ENCODE results near the gene COX15. TPM values are rescaled to one million over a fixed set of nuclear protein-coding genes. Genes with fewer than 3 reads are reported as not detected.

The COX15 gene
- total RNA-seq, 1 donor from 2014 or later: 33.2 TPM

- no peaks in the 10 kb centered on the region for H3K27me3 ChIP-seq (ENCODE audit: control insufficient read depth, insufficient read depth, low read length)
- DNase-seq (ENCODE audit: low read depth) (no peak), FAIRE-seq (no peak)
- H3K36me3 ChIP-seq (ENCODE audit: control insufficient read depth, insufficient read depth, low read length): peaks cover 13% of the 10 kb centered on the region
- H3K4me3 ChIP-seq (ENCODE audit: low read depth, low read length): no peak overlapping the region
- no peak for TF ChIP-seq CTCF (IDR thresholded peaks at IDR 0.05; ENCODE audit: insufficient read depth, low read length, severe bottlenecking)
Observed at GRCh38 chr10:99714446-99714845, 17.5 kb downstream of the COX15 start.

GRCh38 chr10:99711129-99711719, 20.7 kb downstream of the COX15 start:
- peak; percentile 58 for TF ChIP-seq CTCF (IDR thresholded peaks at IDR 0.05; ENCODE audit: insufficient read depth, low read length, severe bottlenecking)
- no peak for FAIRE-seq
- H3K27me3 ChIP-seq (ENCODE audit: control insufficient read depth, insufficient read depth, low read length): no peaks in the 10 kb centered on the region
- no peak overlapping the region for H3K4me3 ChIP-seq (ENCODE audit: low read depth, low read length)
- H3K36me3 ChIP-seq (ENCODE audit: control insufficient read depth, insufficient read depth, low read length): peaks cover 11% of the 10 kb centered on the region
- DNase-seq (ENCODE audit: low read depth): peak; percentile 64

GRCh38 chr10:99709480-99710229, 22.3 kb downstream of the COX15 start:
- TF ChIP-seq CTCF (IDR thresholded peaks at IDR 0.05; ENCODE audit: insufficient read depth, low read length, severe bottlenecking): no peak
- no peak for FAIRE-seq
- peaks cover 12% of the 10 kb centered on the region for H3K36me3 ChIP-seq (ENCODE audit: control insufficient read depth, insufficient read depth, low read length)

GRCh38 chr10:99708428-99709012, 23.4 kb downstream of the COX15 start:
- DNase-seq (ENCODE audit: low read depth) (no peak), FAIRE-seq (no peak)
- H3K4me3 ChIP-seq (ENCODE audit: low read depth, low read length): no peak overlapping the region
- peaks cover 13% of the 10 kb centered on the region for H3K36me3 ChIP-seq (ENCODE audit: control insufficient read depth, insufficient read depth, low read length)
- no peaks in the 10 kb centered on the region for H3K27me3 ChIP-seq (ENCODE audit: control insufficient read depth, insufficient read depth, low read length)
- no peak for TF ChIP-seq CTCF (IDR thresholded peaks at IDR 0.05; ENCODE audit: insufficient read depth, low read length, severe bottlenecking)

More at GRCh38 chr10:99709480-99710229, 22.3 kb downstream of the COX15 start:
- Histone ChIP-seq H3K27me3 (ENCODE audit: control insufficient read depth, insufficient read depth, low read length) (no peaks in the 10 kb centered on the region), H3K4me3 (ENCODE audit: low read depth, low read length) (no peak overlapping the region)
- peak; percentile 47 for DNase-seq (ENCODE audit: low read depth)

- Histone ChIP-seq H3K36me3 (ENCODE audit: control insufficient read depth, insufficient read depth, low read length) (peaks cover 27% of the 10 kb centered on the region), H3K4me3 (ENCODE audit: low read depth, low read length) (no peak overlapping the region), H3K27me3 (ENCODE audit: control insufficient read depth, insufficient read depth, low read length) (no peaks in the 10 kb centered on the region)
- DNase-seq (ENCODE audit: low read depth): no peak
- TF ChIP-seq CTCF (IDR thresholded peaks at IDR 0.05; ENCODE audit: insufficient read depth, low read length, severe bottlenecking): no peak
- no peak for FAIRE-seq
Observed at GRCh38 chr10:99700649-99701048, 31.3 kb downstream of the COX15 start.
